Measurements from ENCODE around the gene FSD2. TPM values are rescaled to one million over a fixed set of nuclear protein-coding genes. Genes with fewer than 3 reads are reported as not detected.

The FSD2 gene
- total RNA-seq, 1 donor from 2014 or later, result 0.09 TPM

DNA sequence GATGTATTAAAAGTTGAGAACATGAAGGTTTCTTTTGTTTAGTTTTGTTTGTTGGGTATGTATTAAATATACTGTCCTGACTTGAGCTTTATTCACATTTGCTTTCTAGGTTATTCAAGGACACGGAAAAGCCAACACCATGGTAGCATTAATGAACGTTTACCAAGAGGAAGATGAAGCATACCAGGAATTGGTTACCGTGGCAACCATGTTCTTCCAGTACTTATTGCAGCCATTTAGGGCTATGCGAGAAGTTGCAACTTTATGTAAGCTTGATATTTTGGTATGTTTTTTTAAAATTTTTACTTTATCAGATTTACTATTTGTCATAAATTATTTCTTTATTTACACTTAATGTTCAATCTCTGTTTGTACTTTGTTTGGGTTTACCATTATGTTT, 7.1 kb upstream of the FSD2 start:
- no peak overlapping the region for H3K27ac ChIP-seq (ENCODE audit: low read depth, low read length)
- H3K27me3 Mint-ChIP-seq (ENCODE audit: low read depth, unreplicated experiment), result no peaks in the 10 kb centered on the region
- peaks cover 22% of the 10 kb centered on the region for H3K36me3 Mint-ChIP-seq (ENCODE audit: low read depth, unreplicated experiment)
- FAIRE-seq, result no peak
- H3K4me3 ChIP-seq (ENCODE audit: insufficient read depth, low read depth, low read length), result no peak overlapping the region
- no peak overlapping the region for H3K27ac Mint-ChIP-seq (ENCODE audit: unreplicated experiment)
- no peak overlapping the region for H2AFZ ChIP-seq (ENCODE audit: low read depth, low read length)
- no peaks in the 10 kb centered on the region for H3K27me3 ChIP-seq (ENCODE audit: insufficient read depth, low read length)
- H3K79me2 ChIP-seq (ENCODE audit: insufficient read depth, low read length), result peaks cover 56% of the 10 kb centered on the region
- peaks cover 8% of the 10 kb centered on the region for H3K4me1 Mint-ChIP-seq (ENCODE audit: low read depth, unreplicated experiment)
- no peaks in the 10 kb centered on the region for H3K9me3 Mint-ChIP-seq (ENCODE audit: unreplicated experiment)
- H3K36me3 ChIP-seq (ENCODE audit: insufficient read depth, low read length), result peaks cover 34% of the 10 kb centered on the region
- H3K4me3 Mint-ChIP-seq (ENCODE audit: unreplicated experiment), result no peak overlapping the region
- no peak overlapping the region for H3K4me2 ChIP-seq (ENCODE audit: low read length)
- H3K4me1 ChIP-seq (ENCODE audit: insufficient read depth, low read length), result peaks cover 3% of the 10 kb centered on the region
- H4K20me1 ChIP-seq (ENCODE audit: insufficient read depth, low read length), result peaks cover 30% of the 10 kb centered on the region
- no peak for TF ChIP-seq EZH2 (IDR thresholded peaks at IDR 0.05; ENCODE audit: insufficient read depth, low read length)
- TF ChIP-seq, protein P1, sequence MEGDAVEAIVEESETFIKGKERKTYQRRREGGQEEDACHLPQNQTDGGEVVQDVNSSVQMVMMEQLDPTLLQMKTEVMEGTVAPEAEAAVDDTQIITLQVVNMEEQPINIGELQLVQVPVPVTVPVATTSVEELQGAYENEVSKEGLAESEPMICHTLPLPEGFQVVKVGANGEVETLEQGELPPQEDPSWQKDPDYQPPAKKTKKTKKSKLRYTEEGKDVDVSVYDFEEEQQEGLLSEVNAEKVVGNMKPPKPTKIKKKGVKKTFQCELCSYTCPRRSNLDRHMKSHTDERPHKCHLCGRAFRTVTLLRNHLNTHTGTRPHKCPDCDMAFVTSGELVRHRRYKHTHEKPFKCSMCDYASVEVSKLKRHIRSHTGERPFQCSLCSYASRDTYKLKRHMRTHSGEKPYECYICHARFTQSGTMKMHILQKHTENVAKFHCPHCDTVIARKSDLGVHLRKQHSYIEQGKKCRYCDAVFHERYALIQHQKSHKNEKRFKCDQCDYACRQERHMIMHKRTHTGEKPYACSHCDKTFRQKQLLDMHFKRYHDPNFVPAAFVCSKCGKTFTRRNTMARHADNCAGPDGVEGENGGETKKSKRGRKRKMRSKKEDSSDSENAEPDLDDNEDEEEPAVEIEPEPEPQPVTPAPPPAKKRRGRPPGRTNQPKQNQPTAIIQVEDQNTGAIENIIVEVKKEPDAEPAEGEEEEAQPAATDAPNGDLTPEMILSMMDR (IDR thresholded peaks at IDR 0.05; ENCODE audit: insufficient read depth, low read depth, low read length), result no peak
- no peaks in the 10 kb centered on the region for H3K9me3 ChIP-seq (ENCODE audit: insufficient read depth, low read depth, low read length)
- no peak overlapping the region for H3K9ac ChIP-seq (ENCODE audit: low read length)
- no peak for DNase-seq (ENCODE audit: low read depth)

DNA sequence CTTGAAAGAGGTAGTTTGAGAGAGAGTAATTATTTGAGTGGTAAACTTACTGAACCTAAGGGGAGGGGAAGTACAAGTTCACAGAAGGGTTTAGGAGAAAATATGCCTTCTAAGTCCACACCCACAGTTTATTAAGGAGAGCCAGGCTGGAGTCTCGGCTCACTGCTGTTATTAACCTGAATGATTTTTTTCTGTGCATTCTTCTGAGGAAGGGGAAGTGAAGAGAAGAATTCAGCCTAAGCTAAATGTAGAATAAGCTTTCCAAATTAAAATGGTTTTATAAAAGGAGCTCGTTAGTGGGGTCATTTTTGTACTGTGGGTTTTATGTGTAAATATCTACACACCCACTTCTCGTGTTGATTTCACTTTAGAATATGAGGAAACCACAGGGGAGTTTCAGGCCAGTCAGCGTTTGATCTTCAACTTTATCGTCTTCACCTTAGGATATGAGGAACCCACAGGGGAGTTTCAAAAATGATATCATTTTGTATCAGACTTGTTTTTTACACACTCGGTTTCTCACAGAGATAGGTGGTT, 5.1 kb upstream of the FSD2 start:
- Histone ChIP-seq H4K20me1 (ENCODE audit: insufficient read depth, low read length) (peaks cover 29% of the 10 kb centered on the region), H3K27ac (ENCODE audit: low read depth, low read length) (peak overlapping the region; percentile 91), H3K4me2 (ENCODE audit: low read length) (peak overlapping the region; percentile 88), H3K9ac (ENCODE audit: low read length) (peak overlapping the region; percentile 95), H3K79me2 (ENCODE audit: insufficient read depth, low read length) (peaks cover 52% of the 10 kb centered on the region), H3K4me3 (ENCODE audit: insufficient read depth, low read depth, low read length) (peak overlapping the region; percentile 88), H2AFZ (ENCODE audit: low read depth, low read length) (peak overlapping the region; percentile 78), H3K36me3 (ENCODE audit: insufficient read depth, low read length) (peaks cover 20% of the 10 kb centered on the region), H3K27me3 (ENCODE audit: insufficient read depth, low read length) (no peaks in the 10 kb centered on the region), H3K9me3 (ENCODE audit: insufficient read depth, low read depth, low read length) (no peaks in the 10 kb centered on the region), H3K4me1 (ENCODE audit: insufficient read depth, low read length) (peaks cover 3% of the 10 kb centered on the region)
- peaks cover 12% of the 10 kb centered on the region for H3K4me1 Mint-ChIP-seq (ENCODE audit: low read depth, unreplicated experiment)
- no peaks in the 10 kb centered on the region for H3K9me3 Mint-ChIP-seq (ENCODE audit: unreplicated experiment)
- peak; percentile 52 for FAIRE-seq
- DNase-seq (ENCODE audit: low read depth), result peak; percentile 5
- TF ChIP-seq, protein P1 (IDR thresholded peaks at IDR 0.05; ENCODE audit: insufficient read depth, low read depth, low read length), result no peak
- TF ChIP-seq EZH2 (IDR thresholded peaks at IDR 0.05; ENCODE audit: insufficient read depth, low read length), result no peak
- H3K27ac Mint-ChIP-seq (ENCODE audit: unreplicated experiment), result peak overlapping the region; percentile 87
- peak overlapping the region; percentile 97 for H3K4me3 Mint-ChIP-seq (ENCODE audit: unreplicated experiment)
- H3K36me3 Mint-ChIP-seq (ENCODE audit: low read depth, unreplicated experiment), result peaks cover 14% of the 10 kb centered on the region
- H3K27me3 Mint-ChIP-seq (ENCODE audit: low read depth, unreplicated experiment), result no peaks in the 10 kb centered on the region
